Hepatocyte (in vitro differentiated cells): ENCODE results near the gene VSTM2L. TPM values are rescaled to one million over a fixed set of nuclear protein-coding genes. Genes with fewer than 3 reads are reported as not detected.

Experiments used
- DNase-seq: peaks from one replicate; pipeline ENCODE4 v3.0.0-alpha.2; 2016; ENCODE audit warnings: low spot score
- H2AFZ ChIP-seq: fragments of 200-600 bp; sonication (generic); 2 replicates; pipeline ENCODE4 v1.6.0; 2016; ENCODE audit warnings: antibody characterized with exemption, mild to moderate bottlenecking
- H3K27ac ChIP-seq: fragments of 200-600 bp; sonication (generic); 2 replicates; pipeline ENCODE4 v1.5.1; 2016; ENCODE audit warnings: mild to moderate bottlenecking
- H3K27me3 ChIP-seq: fragments of 200-600 bp; sonication (generic); 2 replicates; pipeline ENCODE4 v1.6.1; 2016
- H3K36me3 ChIP-seq: fragments of 200-600 bp; sonication (generic); replicated peaks from 2 replicates; pipeline ENCODE4 v1.5.1; 2016; ENCODE audit warnings: low read depth; ENCODE audit not compliant: insufficient read depth
- H3K4me1 ChIP-seq: fragments of 200-600 bp; sonication (generic); 2 replicates; pipeline ENCODE4 v1.5.1; 2016; ENCODE audit warnings: mild to moderate bottlenecking, moderate library complexity; ENCODE audit not compliant: insufficient read depth
- H3K4me2 ChIP-seq: fragments of 200-600 bp; sonication (generic); 2 replicates; pipeline ENCODE4 v1.6.0; 2016
- H3K4me3 ChIP-seq: fragments of 200-600 bp; sonication (generic); 2 replicates; pipeline ENCODE4 v1.5.1; 2016; ENCODE audit warnings: mild to moderate bottlenecking
- H3K79me2 ChIP-seq: fragments of 200-600 bp; sonication (generic); 2 replicates; pipeline ENCODE4 v1.6.0; 2017; ENCODE audit warnings: mild to moderate bottlenecking
- H3K9me2 ChIP-seq: fragments of 200-600 bp; sonication (generic); replicated peaks from 2 replicates; pipeline ENCODE4 v1.6.0; 2017; ENCODE audit warnings: mild to moderate bottlenecking; ENCODE audit not compliant: insufficient read depth
- H3K9me3 ChIP-seq: fragments of 200-600 bp; sonication (generic); 2 replicates; pipeline ENCODE4 v1.5.1; 2016; ENCODE audit warnings: low read depth, mild to moderate bottlenecking
- H4K20me1 ChIP-seq: fragments of 200-600 bp; sonication (generic); 2 replicates; pipeline ENCODE4 v1.6.0; 2016; ENCODE audit warnings: mild to moderate bottlenecking; ENCODE audit not compliant: insufficient read depth, poor library complexity, severe bottlenecking
- CTCF ChIP-seq: fragments of 200-600 bp; sonication (generic); IDR thresholded peaks from 2 replicates; pipeline ENCODE4 v1.5.1; 2016; ENCODE audit warnings: antibody characterized with exemption, mild to moderate bottlenecking; ENCODE audit not compliant: poor library complexity
- EZH2 ChIP-seq: fragments of 200-600 bp; sonication (generic); IDR thresholded peaks from 2 replicates; pipeline ENCODE4 v1.6.1; 2016; ENCODE audit warnings: antibody characterized with exemption, mild to moderate bottlenecking, borderline replicate concordance
- EZH2phosphoT487 ChIP-seq: fragments of 200-600 bp; sonication (generic); IDR thresholded peaks from one replicate; pipeline ENCODE4 v1.6.1; 2018; ENCODE audit warnings: antibody characterized with exemption, mild to moderate bottlenecking, low read depth, moderate library complexity; ENCODE audit not compliant: unreplicated experiment, severe bottlenecking
- WGBS: methylation state at CpG from one replicate; pipeline ENCODE4 v1.1.6; 2016; ENCODE audit warnings: low lambda C conversion rate; ENCODE audit errors: missing lambda C conversion rate; 5-methylcytosine and 5-hydroxymethylcytosine counted together
- polyA plus RNA-seq: library from polyadenylated mRNA; unstranded; fragments of >200 nt; fragmentation: Nextera tagmentation; extraction: Ambion mirVana; gene quantifications from 2 replicates; pipeline ENCODE4 v1.2.1, GENCODE V29; 2016
- total RNA-seq: library from RNA; depleted of rRNA; stranded (reverse); fragments of >200 nt; gene quantifications from 2 replicates; pipeline ENCODE4 v1.2.3, GENCODE V29; 2014

Gene VSTM2L
- total and polyA plus RNA-seq, 2 experiments from 2014 or later: 2.5 to 3.7 TPM

GRCh38 chr20:37929683-37930014, 26.7 kb downstream of the VSTM2L start:
- 71% methylated on average over 4 of the region's 4 CpGs for WGBS
- H3K4me1 ChIP-seq: no peaks in the 10 kb centered on the region
- no peak overlapping the region for H2AFZ ChIP-seq
- no peaks in the 10 kb centered on the region for H3K79me2 ChIP-seq
- H3K4me2 ChIP-seq: no peak overlapping the region
- no peaks in the 10 kb centered on the region for H4K20me1 ChIP-seq
- H3K27ac ChIP-seq: no peak overlapping the region
- DNase-seq: no peak
- no peaks in the 10 kb centered on the region for H3K9me2 ChIP-seq
- no peak overlapping the region for H3K4me3 ChIP-seq
- no peak for TF ChIP-seq EZH2
- no peak for TF ChIP-seq EZH2phosphoT487
- TF ChIP-seq CTCF: no peak
- H3K9me3 ChIP-seq: no peaks in the 10 kb centered on the region
- H3K36me3 ChIP-seq: no peaks in the 10 kb centered on the region
- no peaks in the 10 kb centered on the region for H3K27me3 ChIP-seq

GRCh38 chr20:37931153-37931922, 28.4 kb downstream of the VSTM2L start:
- DNase-seq: no peak
- no peaks in the 10 kb centered on the region for H3K36me3 ChIP-seq
- WGBS: 93% methylated on average over 26 of the region's 27 CpGs
- no peaks in the 10 kb centered on the region for H3K79me2 ChIP-seq
- H3K27ac ChIP-seq: no peak overlapping the region
- no peaks in the 10 kb centered on the region for H3K9me3 ChIP-seq
- no peak overlapping the region for H3K4me2 ChIP-seq
- no peaks in the 10 kb centered on the region for H3K27me3 ChIP-seq
- H3K4me3 ChIP-seq: no peak overlapping the region
- no peaks in the 10 kb centered on the region for H3K9me2 ChIP-seq
- no peaks in the 10 kb centered on the region for H3K4me1 ChIP-seq
- H2AFZ ChIP-seq: no peak overlapping the region
- no peak for TF ChIP-seq CTCF
- no peaks in the 10 kb centered on the region for H4K20me1 ChIP-seq

- no peaks in the 10 kb centered on the region for H3K9me3 ChIP-seq
- no peak overlapping the region for H3K4me3 ChIP-seq
- H3K4me1 ChIP-seq: no peaks in the 10 kb centered on the region
- H2AFZ ChIP-seq: no peak overlapping the region
- no peak overlapping the region for H3K27ac ChIP-seq
- H3K79me2 ChIP-seq: no peaks in the 10 kb centered on the region
- H4K20me1 ChIP-seq: no peaks in the 10 kb centered on the region
- WGBS: 93% methylated on average over 8 of the region's 8 CpGs
- no peaks in the 10 kb centered on the region for H3K36me3 ChIP-seq
- DNase-seq: no peak
- no peak overlapping the region for H3K4me2 ChIP-seq
- TF ChIP-seq EZH2phosphoT487: no peak
- TF ChIP-seq EZH2: no peak
- no peak for TF ChIP-seq CTCF
- H3K27me3 ChIP-seq: no peaks in the 10 kb centered on the region
- no peaks in the 10 kb centered on the region for H3K9me2 ChIP-seq
Observed at GRCh38 chr20:37932074-37932473, 29.1 kb downstream of the VSTM2L start.
